Measurements from ENCODE around the gene GLIPR2.
"Not testable (repeated sequence)": the region's sequence is repeated elsewhere in the genome, so short reads cannot be mapped to it uniquely, and the experiment has no call there.

The GLIPR2 gene

DNA sequence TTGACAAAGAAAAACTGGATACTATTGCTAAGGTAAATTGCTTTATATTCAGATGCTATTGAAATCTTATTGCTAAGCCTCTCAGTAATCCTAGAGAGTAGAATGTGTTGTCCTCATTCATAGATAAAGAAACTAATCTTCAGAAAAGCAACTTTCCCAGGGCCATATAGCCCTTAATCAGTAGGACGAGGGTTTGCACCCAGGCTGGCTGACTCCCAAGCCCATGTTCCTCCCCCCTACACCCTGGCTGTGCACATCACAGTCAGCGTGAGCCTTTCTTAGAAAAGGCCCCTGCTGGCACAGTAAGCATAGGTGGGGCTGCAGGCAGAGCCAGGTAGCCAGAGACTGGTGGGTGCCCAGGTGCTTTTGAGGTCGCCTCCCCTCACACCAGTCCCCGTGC, 15.8 kb upstream of the GLIPR2 start:
- in situ Hi-C loops (cut with HindIII; ENCODE audit: low sequenced_read_pairs) = no loop called here

- in situ Hi-C loops (cut with HindIII; ENCODE audit: low sequenced_read_pairs) = no loop called here
Measured at GRCh38 chr9:36121971-36122370, 14.6 kb upstream of the GLIPR2 start.

GRCh38 chr9:36123515-36123914, 13.0 kb upstream of the GLIPR2 start:
- in situ Hi-C loops (cut with HindIII; ENCODE audit: low sequenced_read_pairs) = no loop called here

GRCh38 chr9:36125062-36125855, 11.3 kb upstream of the GLIPR2 start:
- in situ Hi-C loops (cut with HindIII; ENCODE audit: low sequenced_read_pairs) = no loop called here

DNA sequence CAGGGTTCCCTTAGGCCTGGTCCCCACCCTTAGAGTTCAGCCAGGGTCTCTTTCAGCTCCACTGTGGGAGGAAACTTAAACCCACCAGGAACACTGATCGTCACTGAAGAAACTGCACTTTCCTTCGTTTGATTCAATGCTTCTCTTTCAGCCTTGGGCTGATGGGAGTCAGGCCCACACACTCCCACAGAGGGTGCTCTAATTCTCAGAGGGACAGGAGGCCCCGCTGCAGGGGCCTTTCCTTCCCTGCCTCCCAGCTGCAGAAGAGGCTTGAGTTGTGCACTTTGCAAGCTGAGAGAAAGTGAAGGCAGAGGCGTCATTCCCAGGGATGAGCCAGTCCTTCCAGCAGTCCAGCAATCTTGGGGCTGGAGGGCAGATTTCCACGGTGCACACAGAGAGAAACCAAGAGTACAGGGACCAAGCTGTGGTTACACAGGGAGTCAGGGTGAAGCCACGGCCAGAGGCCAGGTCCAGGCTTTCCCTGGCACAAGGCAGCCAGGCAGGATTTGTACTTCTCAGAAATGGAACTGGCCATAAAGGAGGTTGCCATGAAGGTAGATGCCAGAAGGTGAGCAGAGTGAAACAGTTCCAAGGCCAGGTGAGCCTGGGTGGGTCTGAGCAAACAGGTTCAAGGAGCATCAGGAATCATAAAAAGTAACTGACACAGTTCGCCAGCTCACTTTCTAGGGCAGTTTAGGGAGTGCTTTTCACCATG, 10.4 kb upstream of the GLIPR2 start:
- in situ Hi-C loops (cut with HindIII; ENCODE audit: low sequenced_read_pairs) = no loop called here

- in situ Hi-C loops (cut with HindIII; ENCODE audit: low sequenced_read_pairs) = no loop called here
Measured at GRCh38 chr9:36127652-36128244, 8.8 kb upstream of the GLIPR2 start.

GRCh38 chr9:36128349-36128748, 8.2 kb upstream of the GLIPR2 start:
- in situ Hi-C loops (cut with HindIII; ENCODE audit: low sequenced_read_pairs) = no loop called here

GRCh38 chr9:36129139-36129538, 7.4 kb upstream of the GLIPR2 start:
- in situ Hi-C loops (cut with HindIII; ENCODE audit: low sequenced_read_pairs) = no loop called here

- in situ Hi-C loops (cut with HindIII; ENCODE audit: low sequenced_read_pairs) = not testable (repeated sequence)
Measured at GRCh38 chr9:36131666-36132065, 4.9 kb upstream of the GLIPR2 start.

DNA sequence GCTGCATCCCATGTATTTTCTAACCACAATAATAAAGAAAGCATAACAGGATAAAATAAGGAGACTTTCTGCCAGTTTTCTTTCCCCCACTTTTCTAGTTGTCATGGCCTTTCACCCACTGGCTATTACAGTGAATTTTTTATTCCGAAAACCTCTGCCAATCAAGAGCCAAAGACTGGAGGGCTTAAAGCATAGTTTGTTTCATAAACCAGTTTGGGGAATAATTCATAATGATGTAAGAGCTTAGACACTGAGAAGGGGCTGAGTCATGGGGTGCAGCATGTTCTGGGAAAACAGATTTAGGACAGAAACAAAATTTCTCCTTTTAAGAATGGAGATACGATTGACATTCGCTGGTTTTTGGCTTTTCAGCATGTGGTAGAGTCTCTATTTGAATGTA, 4.4 kb upstream of the GLIPR2 start:
- in situ Hi-C loops (cut with HindIII; ENCODE audit: low sequenced_read_pairs) = no loop called here

GRCh38 chr9:36134761-36135505, 1.6 kb upstream of the GLIPR2 start:
- in situ Hi-C loops (cut with HindIII; ENCODE audit: low sequenced_read_pairs) = no loop called here

DNA sequence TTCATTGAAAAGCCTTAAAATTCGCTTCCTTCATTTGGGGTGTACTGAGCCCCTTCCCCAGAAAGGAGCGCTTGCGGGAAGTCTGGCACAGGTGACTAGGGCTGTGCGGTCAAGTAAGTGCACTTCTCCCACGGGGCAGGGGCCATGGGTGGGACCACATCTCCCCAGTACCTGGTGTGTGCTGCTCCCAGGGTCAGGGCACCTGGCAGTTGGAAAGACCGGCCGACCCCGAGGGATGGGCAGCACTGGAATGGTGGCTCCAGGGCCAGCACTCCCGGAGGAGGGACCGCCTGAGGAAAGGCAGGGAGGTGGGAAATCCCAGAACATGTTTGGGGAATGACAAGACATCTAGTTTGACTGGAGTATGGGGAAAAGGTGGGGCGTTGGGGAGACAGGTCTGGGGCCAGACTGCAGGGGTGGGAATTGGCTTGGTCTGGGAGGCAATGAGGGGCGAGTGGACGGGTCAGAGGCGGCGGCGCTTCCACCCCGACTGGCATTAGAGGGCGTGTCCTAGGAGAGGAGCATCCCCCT, 727 bp upstream of the GLIPR2 start:
- in situ Hi-C loops (cut with HindIII; ENCODE audit: low sequenced_read_pairs) = no loop called here

DNA sequence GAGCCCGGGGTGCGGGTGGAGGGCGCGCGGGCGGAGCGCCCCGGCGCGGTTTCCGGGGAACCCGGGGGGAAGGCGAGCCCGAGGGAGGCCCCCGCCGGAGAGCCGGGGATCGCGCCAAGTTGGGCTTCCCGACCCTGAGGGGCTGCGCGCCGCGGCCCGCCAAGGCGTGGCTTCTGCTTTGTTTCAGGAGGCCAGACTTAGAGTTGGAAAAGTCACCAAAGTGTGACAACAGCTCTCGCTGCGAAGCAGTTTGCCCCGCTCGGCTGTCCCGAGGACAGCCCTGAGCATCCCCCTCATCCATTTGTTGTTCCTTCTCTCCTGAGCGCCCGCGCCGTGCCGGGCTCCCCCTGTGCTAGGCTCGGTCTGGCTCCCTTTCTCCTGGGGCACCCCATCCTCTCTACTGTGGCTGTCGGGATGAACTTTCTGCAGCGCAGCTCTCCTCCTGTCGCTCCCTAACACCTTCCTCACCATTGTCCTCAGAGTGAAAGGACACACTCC, 410 bp downstream of the GLIPR2 start:
- in situ Hi-C loops (cut with HindIII; ENCODE audit: low sequenced_read_pairs) = no loop called here

GRCh38 chr9:36137392-36138004, 965 bp downstream of the GLIPR2 start:
- in situ Hi-C loops (cut with HindIII; ENCODE audit: low sequenced_read_pairs) = no loop called here

DNA sequence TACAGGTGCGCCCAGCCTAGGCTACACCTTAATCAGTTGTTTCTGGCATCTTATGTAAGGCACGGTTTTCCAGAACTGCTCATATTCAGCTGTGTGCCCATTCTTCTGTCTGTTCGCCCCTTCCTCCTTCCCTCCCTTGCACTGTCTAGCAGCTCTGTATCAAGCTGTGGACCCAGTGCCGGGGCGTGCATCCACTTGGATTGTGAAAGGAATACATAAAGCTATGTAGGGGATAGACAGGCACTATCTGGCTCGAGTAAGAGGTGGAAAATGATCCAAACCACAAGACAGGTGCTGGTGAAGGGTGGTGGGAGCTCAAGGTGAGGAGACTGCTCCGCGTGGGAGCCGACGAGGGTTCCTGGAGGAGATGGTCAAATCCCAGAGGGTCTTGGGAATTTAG, 2.0 kb downstream of the GLIPR2 start:
- in situ Hi-C loops (cut with HindIII; ENCODE audit: low sequenced_read_pairs) = no loop called here

DNA sequence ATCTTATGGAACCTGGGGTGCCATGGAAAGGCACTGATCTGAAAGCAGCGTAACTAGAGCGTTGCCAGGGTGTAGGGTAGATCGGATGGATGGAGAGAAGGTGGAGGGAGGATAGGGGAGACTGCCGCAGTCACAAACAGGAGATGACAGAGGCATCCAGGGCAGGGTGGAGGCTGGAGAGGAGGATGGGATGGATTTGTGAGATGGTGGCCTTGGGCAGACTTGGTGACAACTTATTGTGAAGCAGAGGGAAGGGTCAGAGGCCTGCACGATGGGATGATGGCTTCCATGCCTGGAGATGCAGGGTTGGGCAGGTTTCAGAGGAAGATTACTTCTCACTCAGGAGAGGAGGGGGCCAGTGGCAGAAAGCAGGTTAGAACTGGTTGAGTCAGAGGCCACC, 2.4 kb downstream of the GLIPR2 start:
- in situ Hi-C loops (cut with HindIII; ENCODE audit: low sequenced_read_pairs) = no loop called here

- in situ Hi-C loops (cut with HindIII; ENCODE audit: low sequenced_read_pairs) = no loop called here
Measured at GRCh38 chr9:36140086-36141084, 3.9 kb downstream of the GLIPR2 start.

DNA sequence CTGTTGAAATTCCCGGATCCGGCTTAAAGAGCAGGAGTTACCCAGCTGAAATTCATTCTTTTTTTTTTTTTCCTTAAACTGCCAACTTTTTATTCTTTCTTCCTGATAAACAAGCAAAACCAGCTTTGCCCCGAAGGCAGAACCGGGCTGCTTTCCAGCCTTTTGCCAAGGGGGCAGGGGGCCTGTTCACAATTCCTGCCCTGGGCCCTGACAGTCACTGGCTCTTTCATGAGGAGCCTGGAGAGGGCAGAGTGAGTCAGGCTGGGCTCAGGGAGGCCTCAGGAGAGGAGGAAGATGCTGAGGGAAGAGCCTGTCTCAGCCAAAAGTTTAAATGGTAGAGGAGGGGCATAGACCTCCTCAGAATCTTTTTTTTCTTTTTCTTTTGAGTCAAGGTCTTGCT, 4.8 kb downstream of the GLIPR2 start:
- in situ Hi-C loops (cut with HindIII; ENCODE audit: low sequenced_read_pairs) = no loop called here

DNA sequence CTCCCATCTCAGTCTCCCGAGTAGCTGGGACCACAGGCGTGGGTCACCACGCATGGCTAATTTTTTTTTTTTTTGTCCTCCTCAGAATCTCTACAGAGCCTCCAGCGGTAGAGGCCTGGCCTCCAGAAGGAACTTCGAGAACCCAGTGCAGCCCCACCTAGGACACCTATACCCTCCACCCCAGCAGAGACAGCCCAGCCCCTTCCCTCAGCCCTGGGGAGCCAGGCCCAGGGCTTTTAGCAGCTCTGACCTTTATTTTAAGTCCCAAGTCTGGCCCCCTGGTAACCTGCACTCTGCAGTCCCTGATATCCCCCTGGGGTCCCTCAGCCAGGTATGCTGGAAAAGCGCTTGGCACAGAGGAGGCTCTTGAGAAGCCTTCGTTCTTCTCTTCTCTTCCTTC, 5.2 kb downstream of the GLIPR2 start:
- in situ Hi-C loops (cut with HindIII; ENCODE audit: low sequenced_read_pairs) = no loop called here
